ENCODE data around the gene MARCHF9.
A peak's percentile ranks its signal among the peaks of the same experiment; 100 is the strongest.

Gene MARCHF9

DNA sequence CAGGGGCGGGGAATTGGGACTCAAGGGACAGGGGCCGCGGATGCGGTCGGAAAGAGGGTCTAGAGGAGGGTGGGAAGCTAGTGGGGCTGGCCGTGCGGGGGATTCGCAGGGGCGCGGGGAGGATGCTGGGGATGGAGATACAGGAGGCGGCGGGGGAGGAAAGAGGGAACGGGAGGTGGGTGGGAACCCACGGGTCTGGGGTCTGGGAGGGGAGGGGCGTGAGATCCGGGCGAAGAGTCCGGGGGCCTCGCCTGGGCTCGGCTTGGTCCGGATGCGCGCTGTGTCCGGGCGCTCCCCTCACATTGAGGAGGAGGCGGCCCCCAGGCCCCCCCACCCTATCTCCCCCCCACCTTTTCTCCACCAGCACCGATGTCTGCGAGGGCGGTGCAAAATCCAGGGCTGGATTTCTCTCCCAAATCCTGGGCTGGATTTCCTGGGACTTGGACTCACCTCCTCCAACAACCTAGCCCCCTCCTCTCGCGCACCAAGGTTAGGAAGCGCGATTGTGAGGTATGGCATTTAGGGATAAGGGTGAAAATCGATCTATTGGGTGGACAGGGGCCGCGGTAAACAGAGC is 16.2 kb upstream of the MARCHF9 start, which contains the start of gene AGAP2:
Gene AGAP2 (minus strand): TSS at position 82 of the 577 bp plus-strand sequence. CDS start 496 bp downstream, outside the sequence.
- in situ Hi-C loops (cut with MboI; ENCODE audit: low sequenced_read_pairs): no loop called here
- Histone ChIP-seq H3K9me3 (no peaks in the 10 kb centered on the region), H3K36me3 (replicated peaks) (no peaks in the 10 kb centered on the region), H3K4me3 (no peak within 1 kb of the TSS), H3K4me1 (0 out of 2 replicates have a peak, but pooled peaks cover under 1% of the 10 kb centered on the region), H3K27me3 (ENCODE audit: low read depth) (peaks cover 10% of the 10 kb centered on the region)
- no peak for DNase-seq (ENCODE audit: low spot score in 2 of 2)

DNA sequence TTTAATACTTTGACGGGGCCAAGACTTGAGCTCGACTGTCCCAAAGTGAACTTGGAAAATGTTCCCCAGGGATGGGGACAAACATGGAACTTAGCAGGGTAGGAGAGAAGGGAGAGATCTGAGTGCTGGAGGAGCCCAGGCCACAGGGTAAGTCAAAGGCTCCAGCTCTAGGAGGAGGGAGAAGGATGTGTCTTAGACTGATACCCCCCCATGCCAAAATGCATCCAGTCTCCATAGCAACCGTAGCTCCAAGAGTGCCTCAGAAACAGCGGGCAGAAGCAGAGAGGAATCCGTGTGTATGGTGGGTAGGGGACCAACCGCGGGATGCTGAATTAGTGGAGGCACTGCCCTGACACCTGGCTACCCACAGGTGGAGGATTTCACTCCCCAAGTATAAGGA is 15.5 kb upstream of the MARCHF9 start:
- DNase-seq (ENCODE audit: low spot score in 2 of 2): no peak
- Histone ChIP-seq H3K4me1 (0 out of 2 replicates have a peak, but pooled peaks cover 6% of the 10 kb centered on the region), H3K4me3 (no peak overlapping the region), H3K27me3 (ENCODE audit: low read depth) (peaks cover 10% of the 10 kb centered on the region), H3K36me3 (replicated peaks) (no peaks in the 10 kb centered on the region), H3K9me3 (no peaks in the 10 kb centered on the region)
- in situ Hi-C loops (cut with MboI; ENCODE audit: low sequenced_read_pairs): no loop called here

DNA sequence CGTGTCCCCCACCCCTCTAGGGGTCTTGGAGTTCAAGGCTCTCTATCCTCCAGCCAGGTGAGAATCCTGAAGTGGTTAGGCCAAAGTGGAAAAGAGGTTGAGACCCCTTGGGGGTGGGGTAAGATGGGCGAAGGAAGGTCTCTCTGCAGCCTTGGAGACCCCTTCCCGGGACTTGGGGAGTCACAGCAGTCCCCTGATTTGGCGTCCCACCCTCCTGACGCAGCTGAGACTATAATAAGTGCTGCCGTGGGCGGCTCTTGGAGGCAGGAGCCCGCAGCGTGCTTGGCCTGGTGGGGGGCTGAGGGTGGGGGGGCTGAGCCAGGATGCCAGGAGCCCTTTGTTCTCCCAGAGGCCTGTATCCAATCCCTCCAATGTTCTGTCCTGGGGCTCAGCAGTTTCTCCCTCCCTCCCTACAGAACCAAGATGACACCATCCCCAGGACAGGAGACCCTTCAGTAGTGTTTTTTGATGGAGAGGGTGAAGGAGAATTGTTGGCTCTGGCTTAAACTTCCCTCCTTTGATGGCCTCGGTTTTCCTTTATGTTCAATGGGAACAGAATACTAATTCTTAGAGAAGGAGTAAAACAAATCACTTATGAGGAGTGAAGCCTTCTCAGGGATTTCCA is 14.9 kb upstream of the MARCHF9 start:
- in situ Hi-C loops (cut with MboI; ENCODE audit: low sequenced_read_pairs): no loop called here
- Histone ChIP-seq H3K4me1 (0 out of 2 replicates have a peak, but pooled peaks cover 6% of the 10 kb centered on the region), H3K27me3 (ENCODE audit: low read depth) (peaks cover 10% of the 10 kb centered on the region), H3K4me3 (no peak overlapping the region), H3K9me3 (no peaks in the 10 kb centered on the region), H3K36me3 (replicated peaks) (no peaks in the 10 kb centered on the region)
- DNase-seq (ENCODE audit: low spot score in 2 of 2): no peak

DNA sequence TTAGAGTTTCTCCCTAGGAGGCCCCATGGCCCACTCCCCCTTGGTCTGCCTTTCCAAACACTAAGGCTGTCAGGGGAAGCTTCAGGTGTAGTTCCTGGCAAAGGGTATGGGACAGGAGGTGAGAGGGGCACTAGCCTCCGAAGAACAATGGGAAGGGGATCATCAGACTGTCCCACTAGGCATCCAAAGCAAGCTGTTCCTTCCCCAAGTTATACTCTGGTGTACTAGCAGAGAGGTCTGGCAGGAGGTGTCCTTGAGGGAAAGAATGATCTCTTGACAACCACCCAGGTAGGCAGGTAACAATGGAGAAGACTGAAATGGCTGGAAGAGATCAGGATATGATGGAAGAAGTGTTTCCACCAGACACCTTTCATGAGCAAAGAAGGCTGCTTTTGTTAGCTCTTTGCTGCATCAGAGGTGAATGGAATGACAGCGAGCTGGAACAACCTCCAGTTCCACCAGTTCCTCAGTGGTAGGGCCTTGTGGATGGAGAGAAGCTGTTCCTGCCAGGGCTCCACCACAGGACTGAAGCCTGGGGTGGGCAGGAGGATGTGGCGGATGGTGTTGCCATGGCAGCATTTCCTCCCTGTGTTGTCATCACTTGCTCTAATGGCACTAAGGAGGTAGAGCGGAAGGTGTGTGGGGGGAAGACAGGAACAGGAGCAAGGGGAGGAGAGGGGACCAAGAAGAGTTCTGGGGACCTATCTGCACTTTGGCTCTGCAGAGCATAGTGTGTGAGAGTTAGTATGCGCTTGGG is 14.1 kb upstream of the MARCHF9 start:
- H3K27me3 ChIP-seq (ENCODE audit: low read depth): peaks cover 8% of the 10 kb centered on the region
- in situ Hi-C loops (cut with MboI; ENCODE audit: low sequenced_read_pairs): no loop called here
- H3K4me1 ChIP-seq: peaks cover 11% of the 10 kb centered on the region
- no peaks in the 10 kb centered on the region for H3K9me3 ChIP-seq
- H3K4me3 ChIP-seq: no peak overlapping the region
- no peak for DNase-seq (ENCODE audit: low spot score in 2 of 2)
- H3K36me3 ChIP-seq (replicated peaks): no peaks in the 10 kb centered on the region

DNA sequence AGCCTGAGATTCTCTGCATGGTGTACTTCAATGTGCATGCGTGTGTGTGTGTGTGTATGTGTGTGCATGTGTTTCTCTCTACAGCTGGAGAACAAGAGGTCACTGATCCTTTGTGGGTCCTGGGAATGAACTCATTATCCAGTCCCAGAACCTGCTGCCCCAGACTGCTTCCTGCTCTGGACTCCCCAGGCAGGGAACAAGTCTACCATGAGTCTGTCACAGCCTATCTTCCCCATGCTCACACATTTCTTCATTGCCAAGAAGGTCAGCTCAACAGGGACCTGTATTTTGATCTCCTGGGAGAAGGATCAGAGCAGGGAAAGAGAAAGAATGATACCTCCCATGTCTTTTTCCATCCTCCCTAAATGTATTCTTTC is 13.5 kb upstream of the MARCHF9 start:
- Histone ChIP-seq H3K4me1 (peaks cover 13% of the 10 kb centered on the region), H3K36me3 (replicated peaks) (no peaks in the 10 kb centered on the region), H3K27me3 (ENCODE audit: low read depth) (peaks cover 7% of the 10 kb centered on the region), H3K4me3 (no peak overlapping the region), H3K9me3 (no peaks in the 10 kb centered on the region)
- in situ Hi-C loops (cut with MboI; ENCODE audit: low sequenced_read_pairs): no loop called here
- DNase-seq (ENCODE audit: low spot score in 2 of 2): no peak

DNA sequence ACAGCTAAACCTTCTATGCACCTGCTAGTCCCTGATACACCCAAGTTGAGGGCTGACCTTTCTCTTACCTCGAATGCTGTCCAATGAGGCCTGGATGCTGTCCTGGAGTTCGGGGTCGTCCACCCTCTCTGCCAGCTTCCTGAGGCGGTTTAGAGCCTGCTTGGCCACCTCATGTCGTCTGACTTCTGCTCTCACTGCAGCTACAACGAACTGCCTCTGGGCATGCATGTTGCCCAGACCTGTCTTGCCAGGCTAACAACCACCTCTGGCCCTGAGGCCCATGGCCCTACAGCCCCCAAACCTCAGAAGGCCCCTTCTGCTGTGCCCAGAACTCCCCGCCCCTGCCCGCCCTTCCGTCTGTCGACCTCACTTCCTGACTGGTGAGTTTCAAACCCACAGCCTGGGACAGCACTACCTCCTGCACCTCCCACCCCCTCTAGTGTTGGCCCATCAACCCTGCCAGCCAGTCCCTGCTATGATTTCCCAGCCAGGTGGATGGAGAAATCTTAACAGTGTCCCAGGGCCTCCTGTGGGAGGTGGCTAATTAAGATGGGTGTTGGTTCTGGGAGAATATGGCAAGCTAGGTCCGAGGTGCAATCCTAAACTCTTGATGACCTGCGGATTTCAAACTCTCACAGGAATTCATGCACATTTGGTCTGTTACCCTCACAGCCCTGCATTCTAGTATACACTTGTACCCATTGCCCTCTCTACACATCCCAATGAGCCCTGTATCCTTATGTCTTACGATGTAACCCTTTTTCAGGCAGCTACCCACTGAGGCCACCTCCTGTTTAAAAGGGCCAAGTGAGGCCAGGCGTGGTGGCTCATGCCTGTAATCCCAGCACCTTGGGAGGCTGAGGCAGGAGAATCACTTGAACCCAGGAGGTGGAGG is 12.8 kb upstream of the MARCHF9 start:
- H3K27me3 ChIP-seq (ENCODE audit: low read depth): peaks cover 7% of the 10 kb centered on the region
- in situ Hi-C loops (cut with MboI; ENCODE audit: low sequenced_read_pairs): no loop called here
- H3K4me1 ChIP-seq: peaks cover 13% of the 10 kb centered on the region
- H3K9me3 ChIP-seq: no peaks in the 10 kb centered on the region
- no peak for DNase-seq (ENCODE audit: low spot score in 2 of 2)
- no peak overlapping the region for H3K4me3 ChIP-seq
- peaks cover 2% of the 10 kb centered on the region for H3K36me3 ChIP-seq (replicated peaks)

DNA sequence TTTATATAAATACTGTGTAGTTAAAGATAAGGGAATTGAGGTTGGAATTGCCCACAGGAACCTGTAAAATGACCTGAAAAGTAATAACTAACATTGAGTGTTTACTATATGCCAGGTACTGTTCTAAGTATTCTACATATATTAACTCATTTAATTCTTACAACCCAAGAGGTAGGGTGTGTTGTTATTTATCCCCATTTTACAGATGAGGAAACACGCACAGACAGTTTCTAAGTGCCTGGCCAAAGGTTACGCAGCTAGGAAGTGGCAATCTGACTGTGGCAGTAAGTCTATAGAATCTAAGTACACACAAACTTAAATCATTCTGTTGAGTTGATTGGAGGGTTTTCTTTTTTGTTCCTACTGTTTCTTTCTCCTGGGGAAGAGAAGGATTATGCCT is 11.1 kb upstream of the MARCHF9 start:
- Histone ChIP-seq H3K36me3 (replicated peaks) (peaks cover 18% of the 10 kb centered on the region), H3K4me1 (peaks cover 13% of the 10 kb centered on the region), H3K4me3 (no peak overlapping the region; the same call in 1 of the 2 replicates), H3K9me3 (no peaks in the 10 kb centered on the region), H3K27me3 (ENCODE audit: low read depth) (peaks cover 7% of the 10 kb centered on the region)
- in situ Hi-C loops (cut with MboI; ENCODE audit: low sequenced_read_pairs): no loop called here
- DNase-seq (ENCODE audit: low spot score in 2 of 2): no peak

DNA sequence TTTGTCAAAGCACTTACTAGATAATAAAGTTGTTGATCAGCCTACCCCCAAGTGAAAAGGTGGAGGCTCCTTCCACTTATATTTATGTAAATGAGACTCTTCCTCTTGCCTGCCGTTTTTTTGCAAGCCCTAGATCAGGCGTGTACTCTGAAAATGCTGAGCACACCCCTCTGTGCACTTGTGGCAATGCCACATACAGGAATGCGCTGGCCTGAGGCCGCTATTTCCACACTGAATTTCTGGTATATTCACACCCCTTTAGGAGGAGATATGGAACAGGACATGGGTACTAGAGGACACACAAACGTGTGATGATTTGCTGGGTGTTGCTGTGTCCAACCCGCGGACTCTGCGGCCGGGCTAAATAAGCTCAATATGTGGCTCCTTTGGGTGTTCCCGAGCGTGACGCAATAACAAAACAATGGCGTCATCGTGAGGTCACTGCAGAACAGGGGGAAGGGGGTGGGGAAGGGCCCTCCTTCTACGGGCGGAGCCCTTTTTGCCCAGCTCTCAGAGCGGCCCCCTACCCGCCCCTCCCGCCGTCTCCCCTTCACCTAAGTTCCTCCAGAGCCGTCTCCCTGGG is 10.6 kb upstream of the MARCHF9 start:
- Histone ChIP-seq H3K4me1 (peaks cover 13% of the 10 kb centered on the region), H3K9me3 (no peaks in the 10 kb centered on the region), H3K4me3 (peak overlapping the region; percentile 65), H3K36me3 (replicated peaks) (peaks cover 23% of the 10 kb centered on the region), H3K27me3 (ENCODE audit: low read depth) (peaks cover 7% of the 10 kb centered on the region)
- peak in 1 of 2 experiments; percentile 83 for DNase-seq (ENCODE audit: low spot score in 2 of 2)
- in situ Hi-C loops (cut with MboI; ENCODE audit: low sequenced_read_pairs): no loop called here

DNA sequence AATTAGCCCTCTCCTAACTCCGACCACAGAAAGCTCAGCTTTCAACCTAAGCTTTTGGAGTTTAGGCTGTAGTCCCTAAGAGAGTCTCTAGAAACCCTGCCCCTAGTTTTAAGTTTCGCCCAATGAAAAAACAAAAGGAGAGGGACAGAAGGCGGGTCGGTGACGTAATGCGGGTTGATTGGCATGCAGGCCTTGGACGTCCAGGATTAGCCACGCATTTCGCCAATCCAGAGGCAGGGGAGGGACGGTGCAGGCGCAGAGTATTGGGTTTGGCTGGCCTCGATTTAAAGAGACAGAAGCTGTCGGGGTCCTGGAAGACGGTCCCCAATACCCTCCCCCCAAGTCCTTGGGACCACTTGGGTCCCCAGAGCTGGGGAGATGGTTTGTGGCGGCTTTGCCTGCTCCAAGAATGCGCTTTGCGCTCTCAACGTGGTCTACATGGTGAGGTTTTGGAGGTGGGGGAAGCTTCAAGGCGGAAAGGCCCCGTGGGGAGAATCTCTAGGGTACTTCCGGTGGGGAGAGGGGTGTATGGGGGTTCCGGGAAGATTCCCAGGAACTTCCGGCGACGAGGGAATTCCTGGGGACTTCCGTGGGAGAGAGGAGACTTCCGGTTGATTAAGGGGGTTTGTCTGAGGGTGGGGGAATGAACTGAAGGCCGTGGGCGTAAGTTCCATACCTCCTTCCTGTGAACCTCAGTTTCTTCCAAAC is 10.0 kb upstream of the MARCHF9 start, which contains the start of gene TSPAN31:
Gene TSPAN31 (plus strand): TSS at position 263 of the 708 bp plus-strand sequence. CDS start 116 bp downstream, at position 379.
- H3K27me3 ChIP-seq (ENCODE audit: low read depth): peaks cover 7% of the 10 kb centered on the region
- H3K9me3 ChIP-seq: no peaks in the 10 kb centered on the region
- peaks cover 13% of the 10 kb centered on the region for H3K4me1 ChIP-seq
- H3K4me3 ChIP-seq: peak within 1 kb of the TSS; percentile 65
- peak; percentile 96 to 97 for DNase-seq (ENCODE audit: low spot score in 2 of 2)
- H3K36me3 ChIP-seq (replicated peaks): peaks cover 27% of the 10 kb centered on the region
- in situ Hi-C loops (cut with MboI; ENCODE audit: low sequenced_read_pairs): no loop called here

DNA sequence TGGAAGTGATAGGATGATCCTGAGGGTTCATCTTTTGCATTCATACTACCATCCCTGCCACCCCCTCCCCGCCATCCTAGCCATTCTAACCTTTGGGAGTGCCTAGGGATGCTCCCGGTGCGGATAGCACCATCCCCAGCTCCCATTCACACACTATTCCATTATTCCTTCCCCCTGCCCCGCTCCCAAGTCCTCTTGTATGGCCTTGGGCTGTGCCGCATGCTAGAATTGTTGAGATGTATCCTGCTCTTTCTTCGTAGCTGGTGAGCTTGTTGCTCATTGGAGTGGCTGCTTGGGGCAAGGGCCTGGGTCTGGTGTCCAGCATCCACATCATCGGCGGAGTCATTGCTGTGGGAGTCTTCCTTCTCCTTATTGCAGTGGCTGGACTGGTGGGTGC is 9.4 kb upstream of the MARCHF9 start:
- DNase-seq (ENCODE audit: low spot score in 2 of 2): no peak
- in situ Hi-C loops (cut with MboI; ENCODE audit: low sequenced_read_pairs): no loop called here
- H3K36me3 ChIP-seq (replicated peaks): peaks cover 32% of the 10 kb centered on the region
- no peaks in the 10 kb centered on the region for H3K9me3 ChIP-seq
- H3K4me1 ChIP-seq: peaks cover 13% of the 10 kb centered on the region
- peak overlapping the region; percentile 65 for H3K4me3 ChIP-seq
- H3K27me3 ChIP-seq (ENCODE audit: low read depth): peaks cover 7% of the 10 kb centered on the region

DNA sequence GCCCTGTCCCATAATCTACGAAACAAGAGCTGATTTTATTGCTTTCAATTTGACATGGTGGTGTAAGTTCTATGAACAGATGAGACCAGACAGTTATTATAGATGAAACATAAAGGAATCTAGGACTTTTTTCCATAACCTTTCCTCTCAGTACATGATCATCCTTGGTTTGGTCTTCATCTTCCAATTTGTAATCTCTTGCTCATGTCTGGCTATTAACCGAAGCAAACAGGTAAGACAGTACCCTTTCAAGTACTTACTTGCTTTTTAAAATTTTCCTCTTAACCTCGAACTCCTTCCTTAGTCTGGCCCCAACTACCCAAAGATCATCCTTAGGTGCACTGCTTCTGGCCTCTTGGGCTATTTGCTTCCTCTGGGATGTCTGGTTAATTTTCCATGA is 8.9 kb upstream of the MARCHF9 start:
- Histone ChIP-seq H3K4me1 (peaks cover 13% of the 10 kb centered on the region), H3K36me3 (replicated peaks) (peaks cover 37% of the 10 kb centered on the region), H3K4me3 (peak overlapping the region; percentile 65; the same call in 1 of the 2 replicates), H3K27me3 (ENCODE audit: low read depth) (peaks cover 6% of the 10 kb centered on the region), H3K9me3 (no peaks in the 10 kb centered on the region)
- in situ Hi-C loops (cut with MboI; ENCODE audit: low sequenced_read_pairs): no loop called here
- no peak for DNase-seq (ENCODE audit: low spot score in 2 of 2)

DNA sequence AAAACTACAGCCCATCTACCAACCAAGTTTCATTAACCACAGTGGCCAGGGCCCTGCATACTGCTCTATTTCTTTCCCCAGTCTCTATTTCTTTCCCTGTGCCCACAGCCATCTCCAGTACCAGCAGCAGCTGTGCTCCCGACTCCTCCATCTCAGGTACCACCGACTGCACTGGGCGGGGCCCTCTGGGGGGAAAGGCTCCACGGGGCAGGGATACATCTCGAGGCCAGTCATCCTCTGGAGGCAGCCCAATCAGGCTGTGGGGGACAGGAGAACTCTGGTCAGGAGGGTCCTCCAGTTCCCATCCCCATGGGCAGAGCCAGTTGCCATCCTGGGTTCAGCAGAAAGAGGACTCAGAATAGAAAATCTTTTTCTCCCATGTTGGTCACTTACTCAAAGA is 5.8 kb upstream of the MARCHF9 start:
- Histone ChIP-seq H3K27me3 (ENCODE audit: low read depth) (no peaks in the 10 kb centered on the region), H3K9me3 (no peaks in the 10 kb centered on the region), H3K4me3 (no peak overlapping the region), H3K36me3 (replicated peaks) (peaks cover 41% of the 10 kb centered on the region), H3K4me1 (peaks cover 13% of the 10 kb centered on the region)
- DNase-seq (ENCODE audit: low spot score in 2 of 2): no peak
- in situ Hi-C loops (cut with MboI; ENCODE audit: low sequenced_read_pairs): no loop called here
